HS-27A (cell line): ENCODE measurements around the gene CDC6.

Experiments used
- DNase-seq: peaks from one replicate; pipeline ENCODE4 v3.0.0-alpha.2; 2012; ENCODE audit warnings: low read depth, missing footprints

CDC6 gene

DNA sequence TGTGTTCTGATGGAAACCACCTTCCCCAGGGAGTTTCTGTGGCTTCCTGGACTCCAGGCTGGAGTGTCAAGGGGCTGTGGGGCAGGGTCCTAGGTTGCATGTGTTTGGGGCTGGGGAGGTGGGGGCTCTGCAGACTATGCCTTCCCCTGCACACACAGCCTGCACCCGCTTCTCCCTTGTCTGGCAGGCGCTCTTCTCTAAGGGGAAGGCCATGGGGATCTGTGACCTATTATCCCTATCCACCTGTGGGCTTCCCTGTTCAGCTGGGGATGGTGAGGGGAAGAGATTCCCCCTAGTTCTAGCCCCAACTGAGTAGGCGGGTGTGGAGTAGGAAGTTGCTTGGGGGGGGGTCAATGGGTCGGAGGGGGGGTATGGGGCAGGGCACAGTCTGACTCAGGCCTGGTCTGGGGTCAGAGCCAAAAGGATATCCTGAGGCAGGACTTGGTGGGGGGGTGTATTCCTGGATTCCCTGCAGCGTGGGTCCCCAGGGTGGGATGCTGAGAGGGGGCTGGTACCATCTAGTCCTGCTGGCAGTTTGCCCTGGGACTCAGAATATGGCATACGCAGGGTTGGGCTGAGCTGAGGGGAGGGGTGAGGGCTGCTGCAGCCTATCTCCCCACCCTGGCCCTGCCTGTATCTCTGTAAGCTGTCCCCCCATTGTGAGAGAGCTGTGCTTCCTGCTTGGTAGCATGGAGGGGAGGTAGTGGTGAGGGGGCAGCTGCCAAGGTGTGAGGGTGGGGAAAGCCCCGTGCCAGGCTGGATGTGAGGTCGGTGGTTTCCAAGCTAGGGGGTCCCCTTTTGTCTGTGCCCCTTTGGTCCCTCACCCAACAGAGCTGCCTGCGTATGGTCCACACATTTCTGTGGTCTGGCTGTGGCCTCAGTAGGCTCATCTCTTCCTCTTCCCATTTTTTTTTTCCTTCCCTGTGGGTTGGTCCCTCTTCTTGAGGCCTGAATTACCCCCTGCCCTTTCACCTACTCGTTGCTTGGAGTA, 36.0 kb downstream of the CDC6 start:
- DNase-seq, result no peak

DNA sequence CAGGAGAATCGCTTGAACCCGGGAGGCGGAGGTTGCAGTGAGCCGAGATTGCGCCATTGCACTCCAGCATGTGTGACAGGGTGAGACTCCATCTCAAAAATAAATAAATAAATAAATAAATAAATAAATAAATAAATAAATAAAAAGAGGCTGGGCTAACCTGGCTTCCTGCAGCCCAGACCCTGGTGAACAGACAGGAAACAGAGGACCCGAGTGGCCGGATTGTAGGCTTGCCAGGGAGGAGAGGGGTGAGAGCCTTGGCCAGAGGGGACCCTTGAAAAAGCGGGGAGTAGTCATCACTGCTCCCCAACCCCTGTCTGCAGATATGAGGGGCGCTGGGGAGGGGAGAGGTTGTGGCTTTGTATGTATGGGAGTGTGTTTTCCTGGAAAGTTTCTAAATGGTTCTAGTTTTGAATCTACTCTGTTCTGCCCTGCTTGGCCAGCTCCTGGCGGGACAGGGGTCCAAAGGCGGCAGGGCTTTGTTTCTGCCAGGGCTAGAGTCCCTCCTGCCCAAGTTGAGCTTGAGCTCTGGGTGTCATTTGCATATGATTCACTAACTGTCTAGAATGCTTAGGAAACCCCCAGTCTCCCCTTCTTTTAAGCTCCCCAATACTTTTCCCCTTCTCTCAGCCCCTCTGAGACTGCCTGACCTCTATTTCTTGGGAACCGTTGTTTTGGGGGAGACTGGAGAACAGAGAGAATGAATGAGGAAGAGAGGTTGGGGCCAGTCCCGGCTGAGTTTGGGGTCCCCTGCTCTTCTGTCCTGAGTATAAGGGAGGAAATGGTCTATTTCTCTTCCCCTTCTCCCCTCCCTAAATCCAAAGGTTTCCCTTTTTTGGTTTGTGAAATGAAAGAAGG, 37.7 kb downstream of the CDC6 start:
- DNase-seq, result no peak

GRCh38 chr17:40326014-40326831, 38.5 kb downstream of the CDC6 start:
- DNase-seq, result no peak

DNA sequence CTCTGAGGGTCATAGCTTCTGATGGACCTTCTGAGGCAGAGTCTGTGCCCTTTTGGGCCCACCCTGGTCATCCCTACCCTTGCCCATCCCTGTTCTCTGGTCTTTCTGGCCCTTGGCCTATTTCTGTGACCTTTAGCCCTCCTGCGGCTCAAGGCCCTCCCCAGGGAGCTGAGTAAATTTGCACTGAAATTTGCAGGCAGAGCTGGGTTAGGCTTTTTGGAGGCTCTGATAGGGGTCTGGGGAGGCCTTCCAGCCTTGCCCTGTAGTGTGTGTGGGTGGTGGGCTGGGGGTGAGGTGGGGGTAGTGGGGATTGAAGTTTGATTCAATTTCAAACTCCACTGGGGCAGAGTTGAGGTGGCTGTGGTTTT, 39.1 kb downstream of the CDC6 start:
- no peak for DNase-seq

DNA sequence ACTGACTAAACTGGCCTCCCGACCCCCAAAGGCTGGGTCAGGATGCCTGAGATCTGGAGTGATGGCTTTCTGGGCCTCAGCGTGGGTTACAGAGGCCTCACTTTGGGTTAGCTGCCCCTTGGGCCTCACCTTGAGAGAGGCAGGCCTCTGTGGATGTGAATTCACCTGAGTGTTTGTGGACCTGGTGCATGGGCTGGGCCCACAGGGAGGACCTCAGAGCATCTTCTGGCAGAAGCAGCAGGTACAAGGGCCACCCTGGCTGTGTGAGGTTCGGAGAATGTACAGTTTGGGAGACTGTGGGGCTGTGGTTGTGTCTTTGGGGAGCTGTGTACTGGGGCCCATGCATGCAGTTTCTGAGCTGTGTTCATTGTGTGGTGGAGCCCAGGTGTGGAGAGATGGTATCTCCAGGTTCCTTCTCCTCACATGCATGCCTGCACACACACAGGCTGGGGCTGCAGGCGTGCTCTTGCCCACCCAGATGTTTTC, 39.6 kb downstream of the CDC6 start:
- DNase-seq, result no peak

DNA sequence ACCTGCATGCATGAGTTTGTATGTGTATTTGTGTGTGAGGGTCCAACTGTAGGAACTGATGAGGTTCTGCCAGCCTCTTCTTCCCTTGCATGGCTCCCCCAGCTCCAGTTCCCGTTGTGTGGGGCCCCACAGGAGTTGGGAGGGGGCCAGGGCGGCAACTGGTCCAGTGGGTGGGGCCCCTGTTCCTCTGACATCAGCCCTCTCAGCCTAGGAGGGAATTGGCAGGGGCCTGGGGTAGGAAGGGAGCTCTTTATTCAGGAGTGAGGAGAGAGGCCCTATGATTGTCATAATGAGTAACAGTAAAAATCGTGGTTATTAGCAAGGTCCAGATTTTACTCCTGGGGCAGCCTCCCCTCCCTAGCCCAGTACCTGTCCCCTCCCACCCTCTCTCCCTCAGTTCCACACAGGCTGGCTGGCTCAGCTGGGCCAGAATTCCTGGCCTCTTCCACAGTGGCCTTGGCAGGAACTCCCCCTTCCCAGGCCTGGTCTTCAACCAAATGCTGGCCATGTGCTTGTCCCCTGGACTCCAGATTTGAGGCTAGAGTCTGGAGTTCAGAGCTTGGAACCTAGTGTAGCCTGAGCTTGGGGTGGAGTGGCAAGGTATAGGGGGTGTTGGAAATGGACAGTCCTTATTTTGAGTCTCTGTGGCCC, 40.2 kb downstream of the CDC6 start:
- no peak for DNase-seq

DNA sequence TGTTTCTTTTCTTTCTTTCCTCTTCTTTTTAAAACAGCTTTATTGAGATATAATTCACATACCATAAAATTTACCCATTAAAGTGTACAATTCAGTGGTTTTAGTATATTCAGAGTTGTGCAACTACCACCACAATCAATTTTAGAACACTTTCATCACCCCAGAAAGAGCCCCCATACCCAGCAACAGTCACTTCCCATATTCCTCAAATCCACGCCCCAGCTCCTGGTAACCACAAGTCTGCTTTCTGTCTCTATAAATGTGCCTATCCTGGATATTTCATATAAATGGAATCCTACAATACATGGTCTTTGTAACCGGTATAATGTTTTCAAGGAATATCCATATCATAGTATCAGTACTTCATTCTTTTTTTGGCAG, 40.7 kb downstream of the CDC6 start:
- no peak for DNase-seq

DNA sequence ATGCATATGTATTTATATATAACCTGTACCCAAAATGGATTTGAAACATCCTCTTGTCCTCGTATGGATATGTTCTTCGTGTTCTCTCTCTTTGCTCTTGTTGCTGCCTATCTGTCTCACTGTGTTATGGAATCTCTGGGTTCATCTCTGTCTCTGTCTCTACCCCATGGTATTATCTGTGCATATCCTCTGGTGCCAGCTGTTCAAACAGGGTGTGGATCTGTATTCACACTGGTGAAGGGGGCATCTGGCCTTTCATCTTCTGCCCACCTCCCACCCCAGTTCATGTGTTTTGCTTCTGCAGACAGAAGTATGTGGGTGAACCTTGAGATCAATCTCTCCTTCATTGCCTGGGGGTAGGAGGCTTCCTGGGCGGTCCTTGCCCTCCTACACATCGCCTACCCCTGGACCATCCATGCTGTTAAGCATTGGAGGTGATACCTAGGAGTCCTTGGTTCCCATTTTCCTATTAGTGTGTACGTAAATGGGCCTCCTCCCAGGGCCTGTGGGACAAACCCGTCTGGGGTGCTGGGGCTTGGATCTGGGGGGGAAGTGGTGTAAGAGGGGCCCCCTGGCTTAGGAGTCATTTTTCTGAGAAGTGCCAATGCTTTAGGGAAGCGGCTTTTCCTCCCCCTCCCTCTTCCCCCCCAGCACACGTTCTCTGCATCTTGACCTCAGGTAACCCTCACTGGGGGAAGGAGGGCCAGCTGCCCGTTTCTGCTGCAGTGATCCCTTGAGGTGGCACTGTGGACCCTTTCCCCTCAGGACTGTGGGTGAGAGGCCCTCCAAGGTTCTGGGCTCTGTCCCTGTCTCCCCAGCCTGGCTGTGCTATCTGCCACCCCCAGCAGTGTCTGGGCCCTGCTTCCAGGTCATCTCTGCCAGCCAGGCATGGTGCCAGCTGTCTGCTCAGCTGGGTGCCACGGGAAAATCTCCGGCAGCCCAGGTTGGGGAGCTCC, 42.4 kb downstream of the CDC6 start:
- no peak for DNase-seq

GRCh38 chr17:40330850-40331470, 43.3 kb downstream of the CDC6 start:
- no peak for DNase-seq

DNA sequence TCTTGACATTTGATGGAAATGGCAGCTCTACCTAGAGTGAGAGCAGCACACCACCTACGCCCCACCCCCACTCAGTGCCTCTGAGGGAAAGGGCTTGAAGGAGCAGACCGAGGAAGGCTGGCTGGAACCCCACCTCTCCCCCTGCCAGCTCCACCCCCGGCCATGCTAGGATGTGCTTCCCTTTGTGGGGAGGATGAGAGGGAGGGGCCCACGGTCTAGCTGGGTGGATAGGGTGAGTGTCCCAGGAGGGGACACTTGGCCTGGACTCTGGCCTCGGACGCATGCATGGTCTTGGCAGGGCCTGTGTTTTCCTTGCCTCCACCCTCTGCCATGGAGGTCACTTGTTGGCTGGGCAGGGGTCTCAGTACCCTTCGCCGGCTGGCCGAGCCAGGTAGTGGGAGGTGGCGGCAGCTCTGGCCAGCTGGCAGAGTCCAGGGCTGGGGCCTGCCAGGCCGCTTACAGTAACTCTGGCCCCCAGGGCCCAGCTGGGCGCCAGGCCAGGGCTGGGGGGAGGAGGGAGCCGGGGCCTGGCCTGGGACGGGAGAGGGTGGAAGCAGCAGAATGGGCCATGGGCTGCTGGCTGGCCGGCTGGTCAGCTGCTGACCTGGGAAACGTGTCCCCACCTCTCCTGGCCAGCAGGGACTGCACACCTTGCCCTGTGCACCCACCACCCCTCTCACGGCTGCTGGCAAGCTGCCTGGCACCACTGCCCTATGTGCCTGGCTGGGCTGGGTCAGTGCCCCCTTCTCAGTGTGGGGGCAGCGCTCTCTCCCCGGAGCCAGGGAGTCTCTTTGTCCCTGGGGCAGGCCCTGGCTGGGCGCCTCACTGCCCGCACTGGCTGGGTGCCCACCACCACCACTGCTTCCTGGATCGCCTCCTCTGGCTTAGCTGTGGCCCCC, 44.3 kb downstream of the CDC6 start:
- no peak for DNase-seq

DNA sequence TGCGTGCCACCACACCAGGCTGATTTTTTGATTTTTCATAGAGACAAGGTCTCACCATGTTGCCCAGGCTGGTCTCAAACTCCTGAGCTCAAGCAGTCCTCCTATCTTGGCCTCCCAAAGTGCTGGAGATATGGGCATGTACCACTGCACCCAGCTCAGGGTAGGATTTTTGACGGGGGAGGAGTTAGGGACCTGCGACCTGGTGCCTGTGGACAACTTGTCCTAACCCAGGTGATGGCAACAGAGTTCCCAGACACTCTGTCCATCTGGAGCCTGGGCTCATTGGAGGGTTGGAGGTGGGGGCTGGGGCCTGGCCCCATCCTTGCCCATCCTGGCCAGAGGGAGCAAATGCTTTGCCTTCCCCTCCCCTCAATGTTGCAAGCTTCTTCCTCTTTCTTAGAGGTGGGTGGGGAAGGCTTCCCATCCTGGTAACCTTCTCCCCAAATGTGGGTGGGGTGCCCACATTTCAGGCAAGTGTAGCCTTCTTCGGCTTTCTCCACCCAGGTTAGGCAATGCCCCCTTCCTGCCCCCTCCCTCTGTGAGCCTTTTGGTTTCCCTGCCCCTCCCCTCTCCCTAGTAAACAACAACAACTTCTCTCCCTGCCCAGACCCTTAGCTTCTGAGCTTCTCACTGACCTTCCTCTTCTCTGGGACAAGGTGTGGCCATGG, 46.2 kb downstream of the CDC6 start:
- DNase-seq, result no peak

DNA sequence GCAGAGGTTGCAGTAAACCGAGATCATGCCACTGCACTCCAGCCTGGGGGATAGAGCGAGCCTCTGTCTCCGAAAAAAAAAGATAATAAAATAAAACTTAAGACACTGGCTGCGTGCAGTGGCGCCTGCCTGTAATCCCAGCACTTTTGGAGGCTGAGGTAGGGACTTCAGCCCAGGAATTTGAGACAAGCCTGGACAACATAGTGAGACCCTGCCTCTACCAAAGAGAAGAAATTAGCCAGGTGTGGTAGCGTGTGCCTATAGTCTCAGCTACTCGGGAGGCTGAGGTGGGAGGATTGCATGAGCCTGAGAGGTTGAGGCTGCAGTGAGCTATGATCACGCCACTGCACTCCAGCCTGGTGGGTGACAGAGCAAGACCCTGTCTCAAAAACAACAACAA, 47.9 kb downstream of the CDC6 start:
- no peak for DNase-seq

DNA sequence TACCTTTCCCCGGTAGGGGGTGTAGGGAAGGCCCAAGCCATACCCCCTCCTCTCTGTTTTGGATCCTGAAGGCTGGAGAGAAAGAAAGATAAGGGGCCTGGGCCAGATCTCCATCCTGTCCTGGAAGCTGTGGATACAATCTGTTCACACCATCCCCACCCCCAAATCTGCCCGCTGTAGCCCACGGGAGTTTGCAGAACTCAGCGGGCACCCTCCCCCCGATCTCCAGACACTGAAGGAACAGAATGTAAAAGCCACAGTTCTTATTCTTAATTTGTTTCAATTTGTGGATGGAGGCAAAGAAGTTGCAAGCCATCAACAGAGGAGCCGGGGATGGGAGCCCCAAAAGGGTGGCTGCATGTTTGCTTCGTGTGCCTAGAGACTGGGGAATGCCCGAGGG, 49.7 kb downstream of the CDC6 start:
- DNase-seq, result no peak

GRCh38 chr17:40338058-40338457, 50.4 kb downstream of the CDC6 start:
- no peak for DNase-seq

GRCh38 chr17:40338941-40339649, 51.4 kb downstream of the CDC6 start:
- no peak for DNase-seq

DNA sequence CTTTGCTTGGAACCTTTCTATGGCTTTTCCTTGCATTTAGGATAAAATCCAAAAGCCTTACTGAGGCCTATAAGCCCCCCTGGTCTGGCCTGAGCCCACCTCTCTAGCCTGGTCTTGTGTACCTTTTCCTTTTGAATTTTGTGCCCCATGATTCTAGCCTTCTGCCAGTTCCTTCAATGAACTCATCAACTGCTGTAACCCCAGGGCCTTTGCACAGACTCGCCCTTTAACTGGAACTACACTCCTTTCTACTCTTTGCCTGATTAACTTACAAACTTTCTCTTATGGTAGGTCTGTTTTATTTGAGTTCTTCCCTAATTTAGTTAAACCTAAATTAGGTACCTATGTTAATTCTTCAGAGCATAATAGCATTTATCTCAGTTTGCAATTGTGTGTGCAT, 52.6 kb downstream of the CDC6 start:
- DNase-seq, result no peak
